Mucosa of rectum (tissue), 2 donors: ENCODE measurements around the gene CD9.
A peak's percentile ranks its signal among the peaks of the same experiment; 100 is the strongest.
"Not testable (repeated sequence)": the region's sequence is repeated elsewhere in the genome, so short reads cannot be mapped to it uniquely, and the experiment has no call there.

Source experiments
- H3K27ac ChIP-seq, 2 donors: one replicate each; pipeline ENCODE4 v1.7.0; 2013; ENCODE audit warnings: inconsistent platforms in 2 of 2, low read depth in 2 of 2, low read length in 2 of 2
- H3K27me3 ChIP-seq, 2 donors: one replicate each; pipeline ENCODE4 v1.7.0; 2013; ENCODE audit warnings: low read length in 2 of 2; ENCODE audit not compliant: control insufficient read depth in 2 of 2, insufficient read depth in 2 of 2
- H3K36me3 ChIP-seq, 2 donors: one replicate each; pipeline ENCODE4 v1.7.0; 2013; ENCODE audit warnings: low read length in 2 of 2; ENCODE audit not compliant: control insufficient read depth in 2 of 2, insufficient read depth in 2 of 2
- H3K4me1 ChIP-seq, 2 donors: one replicate each; pipeline ENCODE4 v1.7.0; 2013; ENCODE audit warnings: low read length in 2 of 2, mild to moderate bottlenecking in 1 of 2; ENCODE audit not compliant: control insufficient read depth in 2 of 2, insufficient read depth in 2 of 2
- H3K4me3 ChIP-seq, 2 donors: one replicate each; pipeline ENCODE4 v1.7.0; 2013; ENCODE audit warnings: low read length in 2 of 2
- H3K9ac ChIP-seq, 2 donors: one replicate each; pipeline ENCODE4 v1.7.0; 2013; ENCODE audit warnings: low read length in 2 of 2, low read depth in 1 of 2, mild to moderate bottlenecking in 1 of 2
- H3K9me3 ChIP-seq, 2 donors: one replicate each; pipeline ENCODE4 v1.7.0; 2013; ENCODE audit warnings: low read length in 2 of 2; ENCODE audit not compliant: control insufficient read depth in 2 of 2
- donor health status: healthy.
- donor health status: Normal muscosa, but diverticular disease.

The CD9 gene

DNA sequence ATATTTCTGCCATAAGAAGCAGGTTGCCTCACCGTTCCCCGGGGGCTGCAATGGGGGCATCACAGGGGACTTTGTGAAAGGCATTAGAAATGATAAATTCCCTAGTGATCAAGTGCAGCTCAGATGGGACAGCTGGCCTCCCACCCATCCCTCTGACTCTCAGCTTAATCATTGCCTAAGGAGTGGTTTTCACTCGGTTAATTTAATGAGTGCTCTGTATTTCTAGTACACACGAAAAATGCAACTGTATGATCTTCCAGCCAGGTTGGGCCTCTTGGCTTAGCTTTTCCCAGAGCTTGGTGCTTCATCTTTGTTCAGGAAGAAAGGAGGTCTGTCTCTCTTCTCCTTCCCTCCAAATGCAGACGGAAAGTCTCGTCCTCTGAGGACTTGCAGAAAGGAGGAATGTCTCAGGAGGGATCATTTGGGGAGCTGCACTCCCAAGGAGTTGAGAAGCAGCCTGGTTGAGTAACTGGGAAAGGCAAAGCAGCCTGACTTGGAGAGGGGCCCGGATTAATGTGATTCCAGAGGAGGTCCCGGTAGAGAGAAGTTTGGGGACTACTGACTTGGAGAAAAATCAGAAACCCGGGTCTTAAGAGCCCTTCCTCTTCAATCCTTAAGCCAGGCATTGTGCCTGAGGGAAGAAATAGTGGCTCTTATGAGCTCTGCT lies 7.2 kb downstream of the CD9 start:
- Histone ChIP-seq H3K4me1 (peaks cover 80 to 86% of the 10 kb centered on the region in 2 donors), H3K27me3 (no peaks in the 10 kb centered on the region), H3K9ac (peak overlapping the region in 1 of 2 donors; percentile 28), H3K27ac (peak overlapping the region; percentile 72 to 76), H3K36me3 (peaks cover 5 to 15% of the 10 kb centered on the region in 2 donors), H3K4me3 (no peak overlapping the region), H3K9me3 (no peaks in the 10 kb centered on the region)

DNA sequence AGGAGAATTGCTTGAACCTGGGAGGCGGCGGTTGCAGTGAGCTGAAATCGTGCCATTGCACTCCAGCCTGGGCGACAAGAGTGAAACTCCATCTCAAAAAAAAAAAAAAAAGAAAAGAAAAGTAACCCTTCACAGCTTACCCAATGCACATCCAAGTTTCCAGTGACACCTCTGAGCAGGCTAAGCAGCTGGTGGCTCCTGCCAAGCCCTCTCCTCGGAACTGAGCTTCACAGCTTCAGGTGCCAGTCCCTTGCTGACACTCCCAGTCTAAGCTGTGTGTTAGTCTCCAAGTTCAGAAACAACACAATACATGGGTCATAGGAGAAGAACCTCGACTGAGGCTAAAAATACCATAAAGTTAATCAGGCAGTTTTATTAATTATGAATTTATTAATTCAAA lies 7.9 kb downstream of the CD9 start:
- no peak overlapping the region for H3K4me3 ChIP-seq
- H3K27ac ChIP-seq: peak overlapping the region in 1 of 2 donors; percentile 25
- H3K4me1 ChIP-seq: peaks cover 80 to 86% of the 10 kb centered on the region in 2 donors
- H3K9ac ChIP-seq: no peak overlapping the region
- peaks cover 8 to 19% of the 10 kb centered on the region in 2 donors for H3K36me3 ChIP-seq
- no peaks in the 10 kb centered on the region for H3K27me3 ChIP-seq
- no peaks in the 10 kb centered on the region for H3K9me3 ChIP-seq

DNA sequence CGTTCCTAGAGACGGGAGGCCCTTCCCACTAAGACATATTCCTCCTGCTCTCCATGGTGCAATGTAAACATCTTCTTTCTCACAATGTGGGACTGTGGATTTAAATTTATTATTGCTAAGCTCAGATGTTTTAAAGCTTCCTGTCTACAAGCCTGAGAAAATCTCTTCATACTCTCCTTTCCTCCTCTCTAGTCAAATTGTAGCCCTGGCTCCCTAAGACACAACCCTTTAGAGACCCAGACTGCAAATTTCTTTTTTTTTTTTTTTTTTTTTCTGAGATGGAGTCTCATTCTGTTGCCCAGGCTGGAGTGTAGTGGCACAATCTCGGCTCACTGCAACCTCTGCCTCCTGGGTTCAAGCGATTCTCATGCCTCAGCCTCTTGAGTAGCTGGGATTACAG lies 9.2 kb downstream of the CD9 start:
- not testable (repeated sequence) for H3K27me3 ChIP-seq, H3K9me3 ChIP-seq, H3K4me3 ChIP-seq
- H3K4me1 ChIP-seq: peaks cover 78 to 87% of the 10 kb centered on the region in 2 donors
- H3K36me3 ChIP-seq: peaks cover 10 to 25% of the 10 kb centered on the region in 2 donors
- H3K27ac ChIP-seq: peak overlapping the region; percentile 79 to 87
- H3K9ac ChIP-seq: peak overlapping the region in 1 of 2 donors; percentile 19

GRCh38 chr12:6211421-6211869 lies 11.2 kb downstream of the CD9 start:
- Histone ChIP-seq H3K4me3 (no peak overlapping the region), H3K9me3 (no peaks in the 10 kb centered on the region), H3K4me1 (peaks cover 81 to 89% of the 10 kb centered on the region in 2 donors), H3K27ac (peak overlapping the region; percentile 69 to 87), H3K36me3 (peaks cover 10 to 25% of the 10 kb centered on the region in 2 donors), H3K27me3 (no peaks in the 10 kb centered on the region), H3K9ac (peak overlapping the region in 1 of 2 donors; percentile 23)

- Histone ChIP-seq H3K4me1 (peaks cover 82 to 89% of the 10 kb centered on the region in 2 donors), H3K9me3 (no peaks in the 10 kb centered on the region), H3K36me3 (peaks cover 10 to 25% of the 10 kb centered on the region in 2 donors), H3K9ac (peak overlapping the region; percentile 18 to 23), H3K27me3 (no peaks in the 10 kb centered on the region), H3K4me3 (peak overlapping the region in 1 of 2 donors; percentile 1), H3K27ac (peak overlapping the region; percentile 69 to 87)
Observed at GRCh38 chr12:6212086-6212485, 11.9 kb downstream of the CD9 start.

- H3K27ac ChIP-seq: peak overlapping the region; percentile 69 to 87
- H3K4me1 ChIP-seq: peaks cover 79 to 80% of the 10 kb centered on the region in 2 donors
- H3K9ac ChIP-seq: peak overlapping the region in 1 of 2 donors; percentile 23
Observed at GRCh38 chr12:6213969-6214368, 13.8 kb downstream of the CD9 start.

GRCh38 chr12:6214633-6215032 lies 14.4 kb downstream of the CD9 start:
- peaks cover 14 to 21% of the 10 kb centered on the region in 2 donors for H3K36me3 ChIP-seq
- H3K4me1 ChIP-seq: peaks cover 73 to 75% of the 10 kb centered on the region in 2 donors
- peak overlapping the region; percentile 42 to 60 for H3K9ac ChIP-seq
- peak overlapping the region; percentile 87 to 90 for H3K27ac ChIP-seq
- no peak overlapping the region for H3K4me3 ChIP-seq
- H3K9me3 ChIP-seq: no peaks in the 10 kb centered on the region
- no peaks in the 10 kb centered on the region for H3K27me3 ChIP-seq

More at GRCh38 chr12:6213969-6214368, 13.8 kb downstream of the CD9 start:
- Histone ChIP-seq H3K4me3 (no peak overlapping the region), H3K36me3 (peaks cover 14 to 25% of the 10 kb centered on the region in 2 donors), H3K9me3 (no peaks in the 10 kb centered on the region), H3K27me3 (no peaks in the 10 kb centered on the region)

GRCh38 chr12:6215120-6215807 lies 15.1 kb downstream of the CD9 start:
- Histone ChIP-seq H3K4me1 (peaks cover 67 to 77% of the 10 kb centered on the region in 2 donors), H3K9ac (peak overlapping the region; percentile 42 to 60), H3K27me3 (no peaks in the 10 kb centered on the region), H3K27ac (peak overlapping the region; percentile 87 to 90), H3K36me3 (peaks cover 20 to 26% of the 10 kb centered on the region in 2 donors), H3K4me3 (peak overlapping the region in 1 of 2 donors; percentile 25), H3K9me3 (no peaks in the 10 kb centered on the region)

- H3K27ac ChIP-seq: peak overlapping the region; percentile 87 to 90
- peak overlapping the region in 1 of 2 donors; percentile 25 for H3K4me3 ChIP-seq
- no peaks in the 10 kb centered on the region for H3K9me3 ChIP-seq
- no peaks in the 10 kb centered on the region for H3K27me3 ChIP-seq
- H3K9ac ChIP-seq: peak overlapping the region; percentile 42 to 60
- peaks cover 20 to 26% of the 10 kb centered on the region in 2 donors for H3K36me3 ChIP-seq
- H3K4me1 ChIP-seq: peaks cover 67 to 75% of the 10 kb centered on the region in 2 donors
Observed at GRCh38 chr12:6215932-6216494, 15.8 kb downstream of the CD9 start.

GRCh38 chr12:6216581-6216980 lies 16.4 kb downstream of the CD9 start:
- no peak overlapping the region for H3K4me3 ChIP-seq
- peak overlapping the region; percentile 14 to 60 for H3K9ac ChIP-seq
- H3K36me3 ChIP-seq: peaks cover 16 to 22% of the 10 kb centered on the region in 2 donors
- no peaks in the 10 kb centered on the region for H3K27me3 ChIP-seq
- peak overlapping the region; percentile 87 to 90 for H3K27ac ChIP-seq
- peaks cover 67 to 71% of the 10 kb centered on the region in 2 donors for H3K4me1 ChIP-seq
- H3K9me3 ChIP-seq: no peaks in the 10 kb centered on the region
